HG03457 (cell line): ENCODE data around the gene HERC3.

Experiments
- ATAC-seq: cut with Tn5 transposase; IDR thresholded peaks from one replicate; pipeline ENCODE4 v1.9.1; 2021; ENCODE audit warnings: moderate number of reproducible peaks; ENCODE audit not compliant: unreplicated experiment

HERC3 gene

GRCh38 chr4:88591787-88592599 is at the start of gene HERC3:
Gene HERC3, plus strand, starts transcription at chr4:88592480. Its CDS starts 13,344 bp downstream, at chr4:88605824.
- peak; percentile 98 for ATAC-seq

DNA sequence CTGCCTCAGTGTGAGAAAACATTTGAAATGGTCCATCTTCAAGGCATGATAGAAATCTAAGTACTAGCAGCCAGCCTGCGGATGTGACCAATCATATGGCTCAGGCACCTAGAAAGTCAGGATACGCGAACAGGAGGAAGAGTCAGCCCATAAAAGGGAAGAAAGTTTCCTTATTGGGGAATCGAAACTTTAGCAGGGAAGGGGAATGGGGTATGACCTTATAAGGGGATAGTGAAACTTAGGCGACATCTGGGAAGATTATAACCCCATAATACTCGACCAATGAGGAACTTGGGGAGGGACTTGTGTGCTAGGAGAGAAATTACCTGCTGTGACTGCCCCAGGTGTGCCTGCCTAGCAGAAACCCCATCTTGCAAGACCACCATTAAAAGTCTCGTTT is 42.5 kb upstream of the HERC3 start:
- no peak for ATAC-seq

DNA sequence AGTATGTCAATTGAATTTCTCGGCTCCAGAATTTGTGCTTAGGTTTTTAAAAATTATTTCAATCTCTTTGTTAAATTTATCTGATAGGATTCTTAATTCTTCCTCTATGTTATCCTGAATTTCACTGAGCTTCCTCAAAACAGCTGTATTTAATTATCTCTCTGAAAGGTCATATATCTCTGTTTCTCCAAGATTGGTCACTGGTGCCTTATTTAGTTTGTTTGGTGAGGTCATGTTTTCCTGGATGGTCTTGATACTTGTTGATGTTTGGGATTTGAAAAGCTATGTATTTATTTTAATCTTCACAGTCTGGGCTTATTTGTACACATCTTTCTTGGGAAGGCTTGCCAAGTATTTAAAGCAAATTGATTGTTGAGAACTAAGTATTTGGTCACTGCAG is 24.7 kb upstream of the HERC3 start:
- ATAC-seq = no peak

- ATAC-seq = no peak
Observed at GRCh38 chr4:88570001-88570400, 22.3 kb upstream of the HERC3 start.

- ATAC-seq = no peak
Observed at GRCh38 chr4:88573276-88573980, 18.9 kb upstream of the HERC3 start.

DNA sequence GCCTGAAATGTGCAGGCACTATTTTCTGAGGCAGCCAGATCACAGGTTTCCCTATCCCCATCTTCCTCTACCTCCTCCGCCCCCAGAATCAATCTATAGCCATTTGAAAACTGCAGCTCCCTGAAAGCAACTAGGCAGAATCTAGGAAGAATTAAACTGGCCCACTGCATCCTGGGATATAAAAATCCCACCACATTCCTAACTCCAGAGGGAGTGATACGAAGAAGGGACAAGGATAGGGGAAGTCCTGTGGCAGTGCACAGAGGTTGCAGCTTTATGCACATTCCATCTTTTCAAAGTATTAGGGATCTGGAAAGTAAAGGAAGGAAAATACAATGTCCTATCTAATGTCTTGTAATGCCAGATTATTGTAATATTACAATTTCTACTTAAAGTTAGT is 18.3 kb upstream of the HERC3 start:
- no peak for ATAC-seq

GRCh38 chr4:88575186-88575585 is 17.1 kb upstream of the HERC3 start:
- no peak for ATAC-seq

DNA sequence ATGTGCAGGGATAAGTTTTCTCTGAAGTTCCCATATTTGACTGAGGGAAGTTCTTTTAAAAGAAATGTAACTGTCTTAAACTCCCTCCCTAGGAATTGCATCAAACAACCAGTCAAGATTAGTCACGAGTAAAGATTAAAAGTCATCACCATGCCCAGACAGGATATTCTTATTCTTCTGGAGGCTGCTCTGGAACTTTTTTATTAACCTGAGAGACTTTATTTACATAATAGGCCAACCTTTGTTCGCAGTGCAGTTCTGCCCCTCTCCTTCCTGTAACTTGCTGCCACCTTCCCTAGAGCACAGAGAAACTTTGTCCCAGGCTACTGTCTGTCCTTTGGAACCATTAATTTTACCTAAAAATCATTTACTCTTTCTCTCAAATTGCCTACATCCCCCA is 9.8 kb upstream of the HERC3 start:
- ATAC-seq = no peak

DNA sequence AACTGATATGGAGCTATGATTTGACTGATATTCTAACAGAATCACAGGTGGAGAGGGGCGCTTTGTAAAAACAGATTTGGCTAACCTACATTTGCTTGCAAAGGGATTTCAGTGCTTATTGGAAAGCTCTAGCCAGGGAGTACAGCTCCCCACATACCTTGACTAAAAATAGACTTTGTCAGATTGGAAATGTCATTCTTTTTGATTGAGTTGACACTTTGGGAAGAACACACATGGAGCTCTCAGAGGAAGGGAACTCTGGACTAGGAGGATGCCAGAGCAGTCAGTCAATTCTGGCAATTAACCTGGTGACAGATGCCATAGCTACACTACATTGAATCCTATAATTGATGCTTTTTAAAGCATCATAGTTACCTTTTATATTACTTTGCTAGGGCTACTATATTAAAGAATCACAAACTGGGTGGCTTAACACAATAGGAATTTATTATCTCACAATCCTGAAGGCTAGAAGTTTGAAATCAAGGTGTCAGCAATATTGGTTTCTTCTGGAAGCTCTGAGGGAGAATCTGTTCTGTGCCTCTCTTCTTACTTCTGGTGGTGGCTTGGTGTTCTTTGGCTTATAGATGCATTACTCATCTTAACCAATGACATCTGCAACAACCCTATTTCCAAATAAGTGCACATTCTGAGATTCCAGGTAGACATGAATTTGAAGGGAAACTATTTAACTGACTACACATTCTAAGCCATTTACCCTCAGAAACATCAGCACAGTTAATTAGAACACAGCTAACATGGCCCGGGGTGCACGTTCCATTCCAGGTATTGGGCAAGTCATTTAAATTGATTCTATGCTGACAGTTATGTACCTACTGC is 8.4 kb upstream of the HERC3 start:
- no peak for ATAC-seq

DNA sequence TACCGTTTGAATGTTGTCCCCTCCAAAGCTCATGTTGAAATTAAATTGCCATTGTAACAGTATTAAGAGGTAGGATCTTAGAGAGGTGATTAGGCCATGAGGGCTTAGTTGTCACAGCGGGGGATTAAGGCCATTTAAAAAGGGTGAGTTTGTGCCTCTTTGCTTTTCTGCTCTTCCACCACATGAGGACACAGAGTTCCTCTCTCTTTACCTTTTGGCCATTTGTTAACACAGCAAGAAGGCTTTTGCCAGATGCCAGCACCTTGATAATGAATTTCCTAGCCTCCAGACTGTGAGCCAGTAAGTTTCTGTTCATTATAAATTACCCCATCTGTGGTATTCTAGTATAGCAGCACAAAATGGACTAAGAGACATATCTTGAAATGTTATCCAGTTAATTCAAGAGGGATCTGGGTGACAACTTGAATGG is 7.8 kb upstream of the HERC3 start:
- no peak for ATAC-seq

DNA sequence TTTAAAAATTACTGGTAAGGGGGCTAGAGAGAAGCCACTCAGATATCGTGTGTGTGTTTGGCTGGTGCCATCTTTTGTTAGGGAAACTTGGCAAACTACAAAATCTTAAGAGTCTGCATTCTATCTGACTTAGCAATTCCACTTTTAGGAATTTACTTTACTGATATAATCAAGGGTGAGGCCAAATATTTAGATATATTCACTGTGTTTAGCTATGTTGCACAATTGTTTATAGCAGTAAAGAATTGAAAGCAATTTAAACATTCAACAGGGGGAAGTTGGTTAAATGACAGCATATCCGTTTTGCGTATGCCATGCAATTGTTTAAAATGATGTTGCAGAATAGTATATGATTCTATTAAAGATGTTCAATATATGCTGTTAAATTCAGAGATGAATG is 6.4 kb upstream of the HERC3 start:
- ATAC-seq = no peak

- no peak for ATAC-seq
Observed at GRCh38 chr4:88587306-88587705, 5.0 kb upstream of the HERC3 start.

- ATAC-seq = peak; percentile 68
Observed at GRCh38 chr4:88592600-88593448, 544 bp downstream of the HERC3 start.

- no peak for ATAC-seq
Observed at GRCh38 chr4:88597970-88598660, 5.8 kb downstream of the HERC3 start.

DNA sequence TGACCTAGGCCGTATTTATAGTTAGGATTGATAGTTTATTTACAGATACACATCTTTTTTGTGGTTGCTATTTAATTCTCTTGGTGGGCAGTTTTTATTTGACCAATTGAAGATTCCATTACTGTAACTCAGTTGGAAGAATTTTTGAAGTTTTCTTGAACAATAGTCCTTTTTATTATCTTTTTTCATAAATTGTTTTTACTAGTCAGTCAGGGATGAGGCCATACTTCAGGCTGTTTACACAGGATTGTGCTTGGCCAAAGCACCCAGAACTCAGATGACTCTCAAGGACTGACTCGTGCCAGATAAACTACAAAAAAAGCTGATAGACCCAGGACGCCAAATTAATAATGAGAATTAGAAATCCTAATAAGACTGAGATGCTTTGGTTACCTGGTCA is 7.0 kb downstream of the HERC3 start:
- ATAC-seq = no peak

DNA sequence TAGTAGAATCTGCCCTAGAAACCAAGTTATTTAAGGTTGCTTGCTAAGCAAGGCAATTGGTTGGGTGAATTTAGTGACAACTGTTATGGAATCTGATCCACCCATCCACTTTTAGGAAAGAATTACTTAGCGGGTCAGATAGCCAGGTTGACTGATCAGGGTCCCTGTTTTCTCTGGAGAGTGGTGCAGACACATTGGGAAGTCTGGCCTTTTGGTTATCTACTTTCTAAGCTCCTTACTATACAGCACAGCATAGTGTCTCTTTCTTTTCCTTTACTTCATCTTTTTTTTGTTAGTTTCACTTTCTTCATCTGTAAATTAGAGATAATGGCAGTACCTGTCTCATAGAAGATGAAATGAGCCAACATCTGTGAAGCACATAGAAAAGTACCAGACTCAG is 7.4 kb downstream of the HERC3 start:
- no peak for ATAC-seq

- ATAC-seq = no peak
Observed at GRCh38 chr4:88600176-88600838, 8.0 kb downstream of the HERC3 start.

- no peak for ATAC-seq
Observed at GRCh38 chr4:88604978-88605678, 12.8 kb downstream of the HERC3 start.

DNA sequence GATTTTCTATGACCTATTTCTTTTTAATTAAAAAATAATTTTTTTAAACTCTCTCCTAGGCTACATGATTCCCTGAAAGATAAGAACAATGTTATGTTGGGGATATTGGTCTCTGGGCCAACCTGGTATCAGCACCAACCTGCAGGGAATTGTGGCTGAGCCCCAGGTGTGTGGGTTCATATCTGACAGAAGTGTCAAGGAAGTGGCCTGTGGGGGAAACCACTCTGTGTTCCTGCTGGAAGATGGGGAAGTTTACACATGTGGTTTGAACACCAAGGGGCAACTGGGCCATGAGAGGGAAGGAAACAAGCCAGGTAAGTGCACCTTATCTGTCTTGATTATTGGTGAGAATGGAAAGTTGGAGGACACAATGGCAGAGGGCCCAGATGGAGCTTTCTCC is 13.5 kb downstream of the HERC3 start:
- no peak for ATAC-seq
